ENCODE results near the gene ZNF366. TPM values are rescaled to one million over a fixed set of nuclear protein-coding genes. Genes with fewer than 3 reads are reported as not detected.

The ZNF366 gene
- polyA plus RNA-seq, 2 of the 4 experiments (the other 2 are of a cell fraction), result not detected

DNA sequence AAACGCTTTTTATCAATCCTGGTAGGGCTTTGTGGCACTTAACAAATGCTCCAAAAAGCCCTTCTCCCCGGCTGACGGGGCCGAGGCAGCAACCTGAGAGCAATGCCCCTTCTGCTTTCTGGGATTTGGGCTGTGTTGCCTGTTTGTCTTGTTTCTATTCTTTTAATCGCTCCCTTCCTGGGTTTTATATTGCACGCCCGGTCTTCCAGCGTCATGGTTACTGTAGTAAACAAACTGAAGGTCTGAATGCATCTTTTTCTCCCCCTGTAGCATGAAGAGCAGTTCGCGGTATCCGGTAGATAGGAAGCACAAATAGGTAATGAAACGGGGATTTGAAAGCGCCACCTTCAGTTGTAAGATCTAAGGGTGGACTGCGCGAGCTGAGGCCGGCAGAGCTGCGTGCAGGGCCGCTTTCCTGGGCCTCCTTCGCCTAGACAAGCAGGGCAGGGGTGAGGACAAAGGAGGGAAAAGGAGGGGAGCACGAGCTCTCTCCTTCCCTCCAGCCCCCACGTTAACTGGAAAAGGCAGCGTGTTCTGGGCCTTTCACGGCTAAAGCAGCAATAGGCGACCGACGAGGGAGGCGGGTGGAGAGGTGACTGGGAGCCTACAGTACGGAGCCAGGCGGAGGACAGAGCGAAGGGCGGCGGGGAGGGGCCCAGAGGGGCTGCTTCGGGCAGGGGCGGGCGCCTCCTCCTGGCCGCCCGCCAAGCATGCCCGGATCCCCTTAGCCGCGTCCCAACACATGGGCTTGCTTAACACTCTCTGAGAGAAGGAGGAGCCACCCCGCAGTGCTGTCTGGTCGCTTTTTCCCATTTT lies 49.3 kb upstream of the ZNF366 start (continued):
- TF ChIP-seq CBX2 (IDR thresholded peaks at IDR 0.05; ENCODE audit: borderline replicate concordance, low read depth), result no peak
- TF ChIP-seq, protein P1, sequence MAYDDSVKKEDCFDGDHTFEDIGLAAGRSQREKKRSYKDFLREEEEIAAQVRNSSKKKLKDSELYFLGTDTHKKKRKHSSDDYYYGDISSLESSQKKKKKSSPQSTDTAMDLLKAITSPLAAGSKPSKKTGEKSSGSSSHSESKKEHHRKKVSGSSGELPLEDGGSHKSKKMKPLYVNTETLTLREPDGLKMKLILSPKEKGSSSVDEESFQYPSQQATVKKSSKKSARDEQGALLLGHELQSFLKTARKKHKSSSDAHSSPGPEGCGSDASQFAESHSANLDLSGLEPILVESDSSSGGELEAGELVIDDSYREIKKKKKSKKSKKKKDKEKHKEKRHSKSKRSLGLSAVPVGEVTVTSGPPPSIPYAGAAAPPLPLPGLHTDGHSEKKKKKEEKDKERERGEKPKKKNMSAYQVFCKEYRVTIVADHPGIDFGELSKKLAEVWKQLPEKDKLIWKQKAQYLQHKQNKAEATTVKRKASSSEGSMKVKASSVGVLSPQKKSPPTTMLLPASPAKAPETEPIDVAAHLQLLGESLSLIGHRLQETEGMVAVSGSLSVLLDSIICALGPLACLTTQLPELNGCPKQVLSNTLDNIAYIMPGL (CRISPR knock-in tag; IDR thresholded peaks at IDR 0.05; ENCODE audit: borderline replicate concordance), result no peak

DNA sequence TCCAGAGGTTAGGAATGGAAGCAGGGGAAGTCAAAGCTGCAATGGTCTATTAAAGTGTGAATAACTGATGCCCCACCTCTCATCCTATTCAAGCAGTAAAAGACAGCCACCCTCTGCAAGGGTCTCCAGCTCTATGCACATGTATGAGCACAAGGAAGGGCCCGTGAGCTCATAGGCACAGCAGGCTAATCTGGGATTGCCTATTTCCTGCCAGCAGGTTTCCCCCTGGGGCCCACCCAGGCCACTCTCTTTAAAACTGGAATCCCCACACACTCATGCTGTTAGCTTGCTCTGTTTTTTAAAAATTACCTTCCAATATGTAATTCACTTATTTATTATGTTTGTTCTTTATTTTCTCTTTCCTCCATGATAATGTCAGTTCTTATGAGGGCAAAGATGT lies 48.7 kb upstream of the ZNF366 start:
- POLR2A ChIA-PET, result interaction anchor here (0.9 to 1.3 kb wide), 2 partner anchors 45 to 168 kb away, joined by 4 read pairs; no protein-coding TSS in a partner anchor
- peak overlapping the region; percentile 39; the same call in 1 of the 3 replicates for H3K4me3 ChIP-seq

GRCh38 chr5:72554897-72555296 lies 47.7 kb upstream of the ZNF366 start:
- H3K4me1 ChIP-seq, result peaks cover 15% of the 10 kb centered on the region
- ATAC-seq (no peak), FAIRE-seq (no peak), DNase-seq (ENCODE audit: low read depth in 1 of 2, low spot score in 1 of 2) (no peak)
- no peak overlapping the region for H3K4me3 ChIP-seq
- H3K27ac ChIP-seq, result peak overlapping the region in 1 of 2 experiments; percentile 97; a peak in 1 of 6 replicates
- WGBS (ENCODE audit: missing lambda C conversion rate), result 100% methylated on average over 1 of the region's 1 CpG
- no peaks in the 10 kb centered on the region for H3K9me3 ChIP-seq
- ChIA-PET POLR2A (no interaction called here), CTCF (interaction anchor here (1.7 to 3.8 kb wide), 3 partner anchors 10 to 189 kb away, joined by 5 to 24 read pairs (median 8); no protein-coding TSS in a partner anchor)
- H3K4me2 ChIP-seq, result no peak overlapping the region
- TF ChIP-seq JUN (IDR thresholded peaks at IDR 0.05) (no peak), RFX5 (IDR thresholded peaks at IDR 0.05) (no peak), ATOH8 (CRISPR knock-in tag; IDR thresholded peaks at IDR 0.05; ENCODE audit: low read depth) (no peak), ZC3H11A (IDR thresholded peaks at IDR 0.05) (no peak), FOSL2 (IDR thresholded peaks at IDR 0.05) (no peak), FOSL2 (CRISPR knock-in tag; IDR thresholded peaks at IDR 0.05) (no peak), E2F6 (IDR thresholded peaks at IDR 0.05; ENCODE audit: borderline replicate concordance, low read depth) (no peak), MAFK (IDR thresholded peaks at IDR 0.05; ENCODE audit: partially characterized antibody) (no peak), CTCF (IDR thresholded peaks at IDR 0.05) (no peak), RNF2 (IDR thresholded peaks at IDR 0.05; ENCODE audit: borderline replicate concordance, low read depth) (no peak), JUNB (IDR thresholded peaks at IDR 0.05) (no peak), ZSCAN20 (CRISPR knock-in tag; IDR thresholded peaks at IDR 0.05) (no peak), EP300 (IDR thresholded peaks at IDR 0.05) (no peak), SREBF2 (IDR thresholded peaks at IDR 0.05) (no peak)
- TF ChIP-seq, protein P2, sequence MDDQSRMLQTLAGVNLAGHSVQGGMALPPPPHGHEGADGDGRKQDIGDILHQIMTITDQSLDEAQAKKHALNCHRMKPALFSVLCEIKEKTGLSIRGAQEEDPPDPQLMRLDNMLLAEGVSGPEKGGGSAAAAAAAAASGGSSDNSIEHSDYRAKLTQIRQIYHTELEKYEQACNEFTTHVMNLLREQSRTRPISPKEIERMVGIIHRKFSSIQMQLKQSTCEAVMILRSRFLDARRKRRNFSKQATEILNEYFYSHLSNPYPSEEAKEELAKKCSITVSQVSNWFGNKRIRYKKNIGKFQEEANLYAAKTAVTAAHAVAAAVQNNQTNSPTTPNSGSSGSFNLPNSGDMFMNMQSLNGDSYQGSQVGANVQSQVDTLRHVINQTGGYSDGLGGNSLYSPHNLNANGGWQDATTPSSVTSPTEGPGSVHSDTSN (IDR thresholded peaks at IDR 0.05), result no peak

More for the DNA sequence above, 48.7 kb upstream of the ZNF366 start:
- CTCF ChIA-PET, result interaction anchor here (0.6 to 3.8 kb wide), 8 partner anchors 10 to 668 kb away, joined by 3 to 24 read pairs (median 4); partner anchors contain the start of genes MRPS27 and PTCD2
- 80% methylated on average over 1 of the region's 1 CpG for WGBS (ENCODE audit: missing lambda C conversion rate)
- Histone ChIP-seq H3K4me2 (peak overlapping the region; percentile 87), H3K4me1 (peaks cover 15% of the 10 kb centered on the region), H3K9me3 (no peaks in the 10 kb centered on the region), H3K27ac (peak overlapping the region; percentile 87 to 97)
- no peak for DNase-seq (ENCODE audit: low read depth in 1 of 2, low spot score in 1 of 2)
- peak in 1 of 2 experiments; percentile 9; a peak in 2 of 6 replicates for ATAC-seq
- FAIRE-seq, result no peak
- TF ChIP-seq ZFP36 (IDR thresholded peaks at IDR 0.05; ENCODE audit: borderline replicate concordance, partially characterized antibody), result no peak
- TF ChIP-seq, protein P3, sequence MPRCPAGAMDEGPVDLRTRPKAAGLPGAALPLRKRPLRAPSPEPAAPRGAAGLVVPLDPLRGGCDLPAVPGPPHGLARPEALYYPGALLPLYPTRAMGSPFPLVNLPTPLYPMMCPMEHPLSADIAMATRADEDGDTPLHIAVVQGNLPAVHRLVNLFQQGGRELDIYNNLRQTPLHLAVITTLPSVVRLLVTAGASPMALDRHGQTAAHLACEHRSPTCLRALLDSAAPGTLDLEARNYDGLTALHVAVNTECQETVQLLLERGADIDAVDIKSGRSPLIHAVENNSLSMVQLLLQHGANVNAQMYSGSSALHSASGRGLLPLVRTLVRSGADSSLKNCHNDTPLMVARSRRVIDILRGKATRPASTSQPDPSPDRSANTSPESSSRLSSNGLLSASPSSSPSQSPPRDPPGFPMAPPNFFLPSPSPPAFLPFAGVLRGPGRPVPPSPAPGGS (IDR thresholded peaks at IDR 0.05), result no peak
- no peak for TF ChIP-seq EP300 (IDR thresholded peaks at IDR 0.05)
- TF ChIP-seq ESRRA (IDR thresholded peaks at IDR 0.05; ENCODE audit: borderline replicate concordance, low read length), result no peak
- no peak for TF ChIP-seq CEBPB (IDR thresholded peaks at IDR 0.05)
- TF ChIP-seq POLR2AphosphoS2 (conservative IDR thresholded peaks at IDR 0.05; ENCODE audit: low read length), result no peak
- TF ChIP-seq JUN (IDR thresholded peaks at IDR 0.05), result no peak
- TF ChIP-seq RAD21 (conservative IDR thresholded peaks at IDR 0.05 in 1 of 2, IDR thresholded peaks at IDR 0.05 in 1 of 2), result no peak
- TF ChIP-seq CHD4 (IDR thresholded peaks at IDR 0.05; ENCODE audit: borderline replicate concordance), result no peak
- TF ChIP-seq TFCP2L1 (CRISPR knock-in tag; IDR thresholded peaks at IDR 0.05), result no peak
- no peak for TF ChIP-seq EHF (CRISPR knock-in tag; IDR thresholded peaks at IDR 0.05)
- TF ChIP-seq HDAC2 (IDR thresholded peaks at IDR 0.05), result no peak
- no peak for TF ChIP-seq USF2 (IDR thresholded peaks at IDR 0.05)
- TF ChIP-seq PHF8 (IDR thresholded peaks at IDR 0.05; ENCODE audit: borderline replicate concordance, low read depth), result no peak
- no peak for TF ChIP-seq NR3C1 (IDR thresholded peaks at IDR 0.05)
- TF ChIP-seq ZC3H11A (IDR thresholded peaks at IDR 0.05), result no peak
- no peak for TF ChIP-seq FOSB (CRISPR knock-in tag; IDR thresholded peaks at IDR 0.05)

All from A549 (cell line).